Endothelial cell of umbilical vein (primary cell): ENCODE results near the gene EHD2. TPM values are rescaled to one million over a fixed set of nuclear protein-coding genes. Genes with fewer than 3 reads are reported as not detected.

Source experiments
- BruUV-seq: library from RNA; stranded (reverse); fragments of 400-500 nt; replicated peaks from 2 replicates; lab custom pipeline; 2021; lab: Mats Ljungman, UMichigan
- CTCF ChIA-PET: fragments of 300-600, 350-600 bp; sonication (Branson Sonifier 250); formaldehyde crosslinking; loops from one replicate; lab custom pipeline; 2021; ENCODE audit warnings: antibody characterized with exemption, inconsistent platforms; lab: Charles Lee
- POLR2A ChIA-PET: fragments of 300-600, 350-600 bp; sonication (Branson Sonifier 250); formaldehyde crosslinking; loops from one replicate; lab custom pipeline; 2021; ENCODE audit warnings: antibody characterized with exemption, inconsistent platforms; lab: Charles Lee
- DNase-seq: peaks from one replicate; pipeline ENCODE4 v3.0.0-alpha.2; 2011; ENCODE audit warnings: low read depth, low spot score
- FAIRE-seq: peaks from 2 replicates; lab custom pipeline; 2011; peaks lifted over from hg19 to GRCh38; lab: Jason Lieb, UNC
- H2AFZ ChIP-seq: 2 replicates; pipeline ENCODE4 v1.6.0; 2012; ENCODE audit warnings: low read depth, low read length, control low read depth, inconsistent platforms
- H3K27ac ChIP-seq: 2 replicates; pipeline ENCODE4 v1.5.1; 2011; ENCODE audit warnings: low read depth, mild to moderate bottlenecking, control low read depth, low read length, moderate library complexity; ENCODE audit not compliant: insufficient read depth
- H3K27me3 ChIP-seq, 2 experiments: 2 replicates each; pipeline versions ENCODE4 v1.6.0 to v1.6.1; 2011; ENCODE audit warnings: low read length in 2 of 2, mixed read lengths in 1 of 2; ENCODE audit not compliant: control insufficient read depth in 2 of 2, insufficient read depth in 2 of 2
- H3K36me3 ChIP-seq, 2 experiments: 2 replicates in 1 of 2; 3 replicates in 1 of 2; pipeline ENCODE4 v1.5.1; 2011; ENCODE audit warnings: low read length in 2 of 2, mild to moderate bottlenecking in 1 of 2, moderate library complexity in 1 of 2; ENCODE audit not compliant: control insufficient read depth in 2 of 2, insufficient read depth in 2 of 2; ENCODE audit errors: extremely low read depth in 1 of 2
- H3K4me1 ChIP-seq: 3 replicates; pipeline ENCODE4 v1.5.1; 2011; ENCODE audit warnings: mild to moderate bottlenecking, low read length; ENCODE audit not compliant: control insufficient read depth, insufficient read depth; ENCODE audit errors: extremely low read depth
- H3K4me2 ChIP-seq: 2 replicates; pipeline ENCODE4 v1.6.1; 2011; ENCODE audit warnings: low read length, control low read depth, mixed read lengths; ENCODE audit not compliant: insufficient read depth
- H3K4me3 ChIP-seq, 3 experiments: fragments of 200-600 bp in 1 of 3; sonication (generic), shearing (Covaris generic) in 1 of 3; replicated peaks in 1 of 3; 2 replicates each; pipeline ENCODE4 v1.5.1; 2011 to 2016; ENCODE audit warnings: control low read depth in 3 of 3, low read length in 3 of 3, mild to moderate bottlenecking in 2 of 3, inconsistent platforms in 1 of 3, low read depth in 1 of 3, moderate library complexity in 1 of 3; ENCODE audit not compliant: insufficient read depth in 1 of 3
- H3K79me2 ChIP-seq: 2 replicates; pipeline ENCODE4 v1.6.0; 2012; ENCODE audit warnings: low read length, inconsistent platforms; ENCODE audit not compliant: control insufficient read depth, insufficient read depth
- H3K9ac ChIP-seq: replicated peaks from 2 replicates; pipeline ENCODE3; 2011; ENCODE audit warnings: low read length, control low read depth; ENCODE audit not compliant: insufficient read depth; ENCODE audit errors: extremely low read depth
- H3K9me1 ChIP-seq: replicated peaks from 3 replicates; pipeline ENCODE4 v1.6.0; 2011; ENCODE audit warnings: mild to moderate bottlenecking, low read length; ENCODE audit not compliant: control insufficient read depth, insufficient read depth; ENCODE audit errors: extremely low read depth
- H3K9me3 ChIP-seq: replicated peaks from 2 replicates; pipeline ENCODE4 v1.5.1; 2012; ENCODE audit warnings: low read length, inconsistent platforms; ENCODE audit not compliant: control insufficient read depth, insufficient read depth
- H4K20me1 ChIP-seq: replicated peaks from 2 replicates; pipeline ENCODE3; 2011; ENCODE audit warnings: mild to moderate bottlenecking, low read length; ENCODE audit not compliant: control insufficient read depth, insufficient read depth; ENCODE audit errors: extremely low read depth
- EZH2 ChIP-seq: IDR thresholded peaks from 2 replicates; pipeline ENCODE4 v1.6.1; 2012; ENCODE audit warnings: borderline replicate concordance, low read depth, mild to moderate bottlenecking, moderate library complexity, low read length, inconsistent platforms; ENCODE audit not compliant: severe bottlenecking
- FOS ChIP-seq: IDR thresholded peaks from 2 replicates; pipeline ENCODE4 v1.6.1; 2011; ENCODE audit warnings: mild to moderate bottlenecking, low read length, moderate library complexity, borderline replicate concordance; ENCODE audit not compliant: insufficient read depth
- GATA2 ChIP-seq: IDR thresholded peaks from 2 replicates; pipeline ENCODE4 v1.7.0; 2011; ENCODE audit warnings: low read depth, mild to moderate bottlenecking, moderate library complexity, mixed read lengths, low read length; ENCODE audit not compliant: insufficient read length, insufficient read depth
- JUN ChIP-seq: IDR thresholded peaks from 2 replicates; pipeline ENCODE4 v1.6.1; 2011; ENCODE audit warnings: borderline replicate concordance, low read depth; ENCODE audit not compliant: insufficient read length, insufficient read depth
- MAX ChIP-seq: IDR thresholded peaks from 2 replicates; pipeline ENCODE4 v1.6.1; 2011; ENCODE audit not compliant: insufficient read depth, insufficient read length
- MYC ChIP-seq: IDR thresholded peaks from one replicate; pipeline ENCODE4 v1.6.1; 2011; ENCODE audit warnings: mild to moderate bottlenecking, low read depth, low read length
- POLR2A ChIP-seq: IDR thresholded peaks from 2 replicates; pipeline ENCODE4 v1.6.1; 2012; ENCODE audit warnings: low read depth, mild to moderate bottlenecking, control low read depth, low read length
- POLR2AphosphoS5 ChIP-seq: IDR thresholded peaks from 2 replicates; pipeline ENCODE4 v1.6.1; 2012; ENCODE audit warnings: low read depth, mild to moderate bottlenecking, control low read depth, low read length, moderate library complexity; ENCODE audit not compliant: insufficient read depth
- dilution Hi-C: fragments of 300-500 bp; cut with MboI; formaldehyde crosslinking; loops from one replicate; pipeline ENCODE4 v1.15.0; 2019; ENCODE audit warnings: low sequenced_read_pairs; ENCODE audit not compliant: extremely low pct_ligation_motif_present
- intact Hi-C: fragments of 100-400 bp; cut with micrococcal nuclease; formaldehyde crosslinking; loops from one replicate; pipeline ENCODE4 v1.10.0; 2022
- polyA plus RNA-seq, 4 experiments: library from polyadenylated mRNA; depleted of rRNA in 3 of 4; stranded (reverse) in 3 of 4; unstranded in 1 of 4; fragments of >200 nt; gene quantifications; 2 replicates each; pipeline versions ENCODE4 v1.2.1 to v1.2.3, GENCODE V29; 2011 to 2012; ENCODE audit warnings: missing spikeins in 1 of 4
- total RNA-seq: library from RNA; stranded (reverse); gene quantifications from 2 replicates; pipeline ENCODE4 v1.2.3, GENCODE V29; 2021
- TF ChIP-seq, protein P1 (sequence below), 2 donors: IDR thresholded peaks; 1 replicate in 1 of 2; 2 replicates in 1 of 2; pipeline ENCODE4 v1.5.1; 2011; ENCODE audit warnings: low read length in 2 of 2, mild to moderate bottlenecking in 2 of 2, moderate library complexity in 2 of 2, control low read depth in 1 of 2, inconsistent platforms in 1 of 2, low read depth in 1 of 2; ENCODE audit not compliant: insufficient read depth in 1 of 2; ENCODE audit errors: extremely low read depth in 1 of 2

The EHD2 gene
- total and polyA plus RNA-seq, 2 donors (not counting 3 experiments of a cell fraction or from before 2014, with no cell fraction given), result 110 to 220 TPM

- POLR2A ChIA-PET, result no interaction called here
- no peaks in the 10 kb centered on the region for H3K27me3 ChIP-seq
- H4K20me1 ChIP-seq, result no peaks in the 10 kb centered on the region
- H3K4me1 ChIP-seq, result no peaks in the 10 kb centered on the region
- H3K9me1 ChIP-seq, result no peaks in the 10 kb centered on the region
- intact Hi-C loops (no loop called here), dilution Hi-C loops (no loop called here)
- peaks cover 6 to 26% of the 10 kb centered on the region in 2 experiments for H3K36me3 ChIP-seq
- H3K79me2 ChIP-seq, result no peaks in the 10 kb centered on the region
- no peak overlapping the region for H3K9ac ChIP-seq
- DNase-seq (no peak), FAIRE-seq (no peak)
- no peak overlapping the region for H3K27ac ChIP-seq
- no peak overlapping the region for H3K4me3 ChIP-seq
- no peaks in the 10 kb centered on the region for H3K9me3 ChIP-seq
- BruUV-seq, result no TSS peak
- no peak overlapping the region for H2AFZ ChIP-seq
- H3K4me2 ChIP-seq, result no peak overlapping the region
- TF ChIP-seq, protein P1, sequence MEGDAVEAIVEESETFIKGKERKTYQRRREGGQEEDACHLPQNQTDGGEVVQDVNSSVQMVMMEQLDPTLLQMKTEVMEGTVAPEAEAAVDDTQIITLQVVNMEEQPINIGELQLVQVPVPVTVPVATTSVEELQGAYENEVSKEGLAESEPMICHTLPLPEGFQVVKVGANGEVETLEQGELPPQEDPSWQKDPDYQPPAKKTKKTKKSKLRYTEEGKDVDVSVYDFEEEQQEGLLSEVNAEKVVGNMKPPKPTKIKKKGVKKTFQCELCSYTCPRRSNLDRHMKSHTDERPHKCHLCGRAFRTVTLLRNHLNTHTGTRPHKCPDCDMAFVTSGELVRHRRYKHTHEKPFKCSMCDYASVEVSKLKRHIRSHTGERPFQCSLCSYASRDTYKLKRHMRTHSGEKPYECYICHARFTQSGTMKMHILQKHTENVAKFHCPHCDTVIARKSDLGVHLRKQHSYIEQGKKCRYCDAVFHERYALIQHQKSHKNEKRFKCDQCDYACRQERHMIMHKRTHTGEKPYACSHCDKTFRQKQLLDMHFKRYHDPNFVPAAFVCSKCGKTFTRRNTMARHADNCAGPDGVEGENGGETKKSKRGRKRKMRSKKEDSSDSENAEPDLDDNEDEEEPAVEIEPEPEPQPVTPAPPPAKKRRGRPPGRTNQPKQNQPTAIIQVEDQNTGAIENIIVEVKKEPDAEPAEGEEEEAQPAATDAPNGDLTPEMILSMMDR (IDR thresholded peaks at IDR 0.05; ENCODE audit: extremely low read depth in 1 of 2, insufficient read depth in 1 of 2, low read depth in 1 of 2, low read length in 2 of 2), result no peak
- TF ChIP-seq POLR2A (no peak), MAX (no peak)
- CTCF ChIA-PET, result interaction anchor here (0.8 to 1.8 kb wide), 3 partner anchors 11 to 259 kb away, joined by 3 to 13 read pairs (median 3); no protein-coding TSS in a partner anchor
These were observed 17.5 kb upstream of the EHD2 start for GRCh38 chr19:47695533-47696262.

GRCh38 chr19:47696635-47697034, 16.6 kb upstream of the EHD2 start:
- dilution Hi-C loops (no loop called here), intact Hi-C loops (no loop called here)
- Histone ChIP-seq H3K79me2 (no peaks in the 10 kb centered on the region), H3K9me1 (no peaks in the 10 kb centered on the region), H2AFZ (no peak overlapping the region), H3K36me3 (peaks cover 6 to 28% of the 10 kb centered on the region in 2 experiments), H3K9me3 (no peaks in the 10 kb centered on the region), H3K4me2 (no peak overlapping the region), H3K9ac (no peak overlapping the region), H3K27me3 (no peaks in the 10 kb centered on the region), H3K27ac (no peak overlapping the region), H4K20me1 (no peaks in the 10 kb centered on the region), H3K4me1 (no peaks in the 10 kb centered on the region), H3K4me3 (no peak overlapping the region)
- ChIA-PET POLR2A (no interaction called here), CTCF (interaction anchor here (0.9 to 1.8 kb wide), 2 partner anchors 12 to 260 kb away, joined by 3 to 13 read pairs; no protein-coding TSS in a partner anchor)
- TF ChIP-seq JUN (no peak), EZH2 (no peak), MYC (no peak), GATA2 (no peak), POLR2AphosphoS5 (no peak), POLR2A (no peak), MAX (no peak), FOS (no peak)
- TF ChIP-seq, protein P1 (IDR thresholded peaks at IDR 0.05; ENCODE audit: extremely low read depth in 1 of 2, insufficient read depth in 1 of 2, low read depth in 1 of 2, low read length in 2 of 2), result no peak
- DNase-seq, result no peak
- no peak for FAIRE-seq
- BruUV-seq, result no TSS peak
